GM12892 (cell line): Measurements from ENCODE around the gene CFAP221.

Source experiments
- DNase-seq: peaks from one replicate; pipeline ENCODE4 v3.0.0; 2011; ENCODE audit not compliant: insufficient read length
- FAIRE-seq: peaks from 2 replicates; lab custom pipeline; 2011; peaks lifted over from hg19 to GRCh38; lab: Jason Lieb, UNC
- POLR2A ChIP-seq: IDR thresholded peaks from 2 replicates; pipeline ENCODE4 v1.6.1; 2011; ENCODE audit warnings: low read depth, low read length, control low read depth
- POLR2AphosphoS5 ChIP-seq: IDR thresholded peaks from 2 replicates; pipeline ENCODE4 v1.6.1; 2011; ENCODE audit warnings: low read depth, low read length, control low read depth
- TAF1 ChIP-seq: IDR thresholded peaks from 2 replicates; pipeline ENCODE4 v1.6.1; 2011; ENCODE audit warnings: low read depth, mild to moderate bottlenecking, control low read depth, low read length, borderline replicate concordance

The CFAP221 gene

DNA sequence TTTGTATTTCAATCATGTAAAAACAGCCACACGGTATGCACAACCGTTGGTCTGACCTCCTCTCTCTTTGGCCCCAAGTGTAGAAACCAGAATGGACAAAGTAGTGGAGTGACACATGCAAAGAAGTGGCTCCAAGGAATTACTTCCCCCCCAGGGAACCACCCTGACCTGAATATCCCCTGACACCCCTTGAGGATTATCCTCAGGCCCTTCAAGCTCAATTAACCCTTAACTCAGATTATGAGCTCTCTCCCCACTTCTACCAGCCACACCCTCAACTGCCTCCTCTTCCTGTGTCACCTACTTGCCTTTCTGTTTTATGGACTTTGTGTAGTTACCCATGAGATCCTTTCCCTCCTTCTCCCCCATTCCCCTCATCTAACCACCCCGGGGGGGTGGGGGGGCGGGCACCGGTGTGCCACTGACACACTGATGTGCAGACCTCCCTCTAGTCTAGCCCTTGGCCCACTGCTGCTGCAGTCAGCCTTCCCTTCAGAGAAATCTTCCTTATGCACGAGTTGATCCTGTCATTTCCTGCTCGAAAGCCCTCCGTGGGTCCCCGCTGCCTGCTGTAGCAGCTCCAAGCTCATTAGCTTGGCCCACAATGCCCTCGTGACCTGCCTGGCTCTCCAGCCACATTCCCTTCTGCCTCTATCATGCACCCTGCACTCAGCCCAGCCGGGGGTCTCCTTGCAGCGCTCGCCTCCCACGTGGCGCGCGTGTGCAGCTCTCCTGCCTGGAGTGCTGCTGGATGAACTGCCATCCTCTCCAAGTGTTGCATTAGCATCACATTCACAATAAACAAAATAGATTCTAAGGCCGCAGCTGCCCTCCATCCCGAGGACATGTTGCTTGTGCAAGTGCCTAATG lies 94.7 kb downstream of the CFAP221 start:
- TF ChIP-seq POLR2AphosphoS5, result no peak
- no peak for TF ChIP-seq TAF1
- no peak for TF ChIP-seq POLR2A
- FAIRE-seq (no peak), DNase-seq (no peak)

DNA sequence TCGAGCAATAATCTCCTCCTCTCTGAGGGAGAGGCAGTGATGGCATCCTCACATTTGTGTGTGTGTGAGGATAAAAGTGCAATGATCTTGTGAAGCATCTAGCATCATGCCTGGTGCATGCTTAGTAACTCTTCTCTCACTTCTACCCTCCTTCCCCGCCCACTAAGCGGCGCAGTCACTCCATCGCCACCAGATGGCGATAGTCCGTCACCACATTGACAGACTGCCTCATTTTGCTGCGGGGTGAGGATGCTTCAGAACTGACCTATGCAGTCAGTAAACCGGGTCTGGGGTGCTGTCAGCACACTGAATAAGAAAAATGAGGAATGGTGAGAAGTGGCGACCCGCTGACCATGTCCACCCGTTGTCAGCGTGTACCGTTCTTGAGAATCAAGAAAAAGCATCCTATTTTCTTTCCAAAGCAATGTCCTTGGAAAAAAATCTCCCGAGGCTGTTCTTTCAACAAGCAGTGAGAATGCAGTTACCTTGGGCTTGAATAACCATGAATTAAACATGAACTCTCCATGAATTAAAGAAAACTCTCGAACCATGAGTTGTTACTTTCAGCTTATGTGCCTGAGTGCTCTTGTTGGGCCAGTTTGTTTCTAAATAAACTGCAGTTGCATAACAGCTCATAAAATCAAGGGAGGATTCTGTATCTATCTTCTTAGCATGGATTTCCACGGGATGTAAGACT lies 97.5 kb downstream of the CFAP221 start:
- FAIRE-seq (peak; percentile 97), DNase-seq (peak; percentile 56)
- TF ChIP-seq POLR2AphosphoS5 (no peak), TAF1 (no peak), POLR2A (no peak)

DNA sequence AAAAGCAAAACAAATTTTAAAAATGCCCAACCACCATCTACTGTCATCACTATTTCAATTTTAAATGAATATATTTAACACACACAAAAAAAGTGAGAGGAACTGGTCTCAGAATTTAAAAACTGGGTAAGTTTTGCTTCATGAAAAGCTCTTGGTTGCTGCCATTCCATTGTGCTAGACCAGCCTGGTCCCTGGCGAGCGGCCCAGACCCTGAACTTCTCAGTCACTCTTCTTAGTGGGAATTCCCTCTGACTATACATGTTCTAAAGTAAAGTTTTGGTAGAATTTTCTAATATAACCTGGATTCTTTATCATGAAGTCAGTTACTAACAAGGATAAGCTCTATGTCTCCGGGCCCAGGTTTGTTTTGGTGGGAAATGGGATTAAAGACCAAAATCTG lies 99.9 kb downstream of the CFAP221 start:
- no peak for DNase-seq
- no peak for FAIRE-seq
- no peak for TF ChIP-seq POLR2A
- no peak for TF ChIP-seq TAF1
- TF ChIP-seq POLR2AphosphoS5, result no peak

DNA sequence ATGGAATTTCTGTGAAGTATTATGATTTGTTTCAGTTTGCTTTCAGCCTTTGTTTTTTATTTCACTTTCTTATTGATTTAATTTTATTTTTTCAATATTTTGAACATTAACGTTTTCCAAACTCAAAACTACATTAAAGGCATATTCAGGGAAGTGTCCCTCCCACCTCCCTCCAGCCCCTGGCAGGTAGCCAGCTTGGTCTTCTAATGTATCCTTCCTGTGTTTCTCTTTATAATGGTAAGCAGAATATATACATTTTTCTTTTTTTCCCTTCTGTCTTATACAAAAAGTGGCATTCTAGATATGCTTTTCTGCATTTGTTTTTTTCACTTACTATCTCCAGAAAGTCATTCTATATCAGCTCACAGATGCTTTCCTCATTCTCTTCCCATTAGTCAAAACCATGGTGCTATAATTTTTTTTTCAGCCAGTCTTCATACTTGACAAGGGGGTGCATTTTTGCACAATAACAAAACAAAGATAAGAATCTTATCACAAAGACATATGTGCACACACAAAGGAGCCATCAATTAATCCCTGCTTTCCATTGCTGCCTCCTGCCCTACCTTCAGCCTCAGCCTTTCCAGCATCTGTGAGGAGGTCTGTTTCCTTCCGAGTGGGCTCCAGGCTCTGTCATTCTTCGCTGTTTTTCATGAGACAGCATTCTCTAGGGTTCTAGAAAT lies 101.1 kb downstream of the CFAP221 start:
- TF ChIP-seq POLR2AphosphoS5, result no peak
- FAIRE-seq (no peak), DNase-seq (no peak)

DNA sequence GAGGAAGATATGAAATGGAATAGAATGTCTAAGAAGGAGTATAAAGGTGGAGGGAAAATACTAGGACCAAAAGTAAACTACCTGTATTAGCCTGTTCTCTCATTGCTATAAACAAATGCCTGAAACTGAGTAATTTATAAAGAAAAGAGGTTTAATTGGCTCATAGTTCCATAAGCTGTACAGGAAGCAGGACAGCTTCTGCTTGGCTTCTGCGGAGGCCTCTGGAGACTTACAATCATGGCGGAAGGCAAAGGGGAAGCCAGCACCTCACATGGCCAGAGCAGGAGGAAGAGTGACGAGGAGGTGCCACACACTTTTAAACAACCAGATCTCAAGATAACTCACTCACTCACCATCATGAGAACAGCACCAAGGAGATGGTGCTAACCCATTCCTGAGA lies 101.9 kb downstream of the CFAP221 start:
- TF ChIP-seq TAF1, result no peak
- TF ChIP-seq POLR2AphosphoS5, result no peak
- no peak for TF ChIP-seq POLR2A
- FAIRE-seq (no peak), DNase-seq (no peak)

DNA sequence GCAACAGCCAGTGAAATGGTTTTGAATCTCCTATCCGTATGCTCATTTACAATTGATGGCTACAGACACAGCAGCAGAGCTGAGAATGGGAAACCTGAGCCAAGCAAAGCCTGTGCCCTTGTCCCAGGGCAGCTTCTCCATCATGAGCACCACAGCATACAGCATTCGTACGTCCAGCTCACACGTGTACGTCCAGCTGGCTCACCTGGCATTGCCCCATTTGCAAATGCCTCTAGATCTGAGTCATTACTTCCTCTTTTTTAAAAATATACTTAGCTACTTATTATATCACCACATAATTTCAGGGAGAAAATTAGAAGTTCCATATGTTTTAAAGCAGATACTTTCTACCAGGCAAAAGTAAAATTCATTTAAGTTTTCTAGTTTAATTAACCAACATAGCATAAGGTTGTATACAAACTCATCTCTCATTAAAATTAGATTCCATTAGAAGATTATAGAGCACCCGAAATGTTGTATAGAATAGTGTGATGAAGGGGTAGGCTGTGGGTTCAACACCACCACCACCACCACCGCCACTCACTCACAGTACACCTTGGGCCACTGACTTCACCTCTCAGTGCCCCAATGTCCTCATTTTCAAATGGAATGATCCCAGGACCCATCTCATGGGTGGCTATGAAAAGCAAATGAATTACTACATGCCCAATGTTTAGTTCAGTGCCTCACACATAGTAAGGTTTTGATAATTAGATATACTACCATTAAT lies 103.4 kb downstream of the CFAP221 start:
- DNase-seq (no peak), FAIRE-seq (peak; percentile 5)
- TF ChIP-seq POLR2A (no peak), TAF1 (no peak), POLR2AphosphoS5 (no peak)

DNA sequence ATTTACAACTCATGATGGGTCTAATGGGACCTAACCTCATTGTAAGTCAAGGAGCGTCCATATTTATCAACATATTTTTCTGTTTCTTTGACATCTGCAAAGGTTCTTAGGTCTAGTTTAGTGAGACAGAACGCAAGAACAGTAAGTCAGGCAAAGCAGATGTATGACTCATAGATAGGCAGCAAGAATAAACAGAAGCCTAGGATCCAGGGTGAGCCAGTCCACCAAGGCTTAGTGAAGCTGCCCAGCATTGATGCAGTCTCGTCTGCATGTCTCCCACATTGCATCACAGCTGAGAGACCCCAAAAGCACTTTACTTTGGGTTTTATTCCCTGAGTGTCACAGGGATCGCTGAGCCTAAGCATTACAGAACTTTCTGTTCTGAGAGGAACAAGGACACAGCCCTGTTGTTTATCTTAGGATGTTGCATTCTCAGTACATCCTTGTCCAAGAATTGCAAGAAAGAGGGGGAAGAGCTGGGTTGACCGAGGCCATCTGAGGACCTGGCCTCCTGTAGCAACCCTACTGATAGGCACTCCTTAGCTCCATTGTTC lies 105.2 kb downstream of the CFAP221 start:
- TF ChIP-seq TAF1 (no peak), POLR2AphosphoS5 (no peak), POLR2A (no peak)

DNA sequence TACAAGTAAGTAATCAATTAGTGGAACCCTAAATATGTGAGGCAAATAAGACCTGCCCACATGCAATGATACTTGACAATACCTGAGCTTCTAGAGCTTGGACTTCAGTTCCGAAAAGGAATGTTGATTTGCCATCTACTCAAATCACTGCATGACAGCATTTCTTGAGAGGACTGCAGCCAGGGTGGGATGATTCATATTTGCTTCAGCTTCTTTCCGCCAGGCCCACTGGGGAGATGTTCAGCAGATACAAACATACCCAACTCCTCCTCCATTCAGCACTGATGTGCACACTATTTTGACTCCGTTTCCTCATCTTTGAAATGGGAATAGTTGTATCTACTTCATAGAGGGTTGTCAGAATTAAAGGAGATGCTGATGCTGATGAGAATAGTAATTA lies 106.0 kb downstream of the CFAP221 start:
- DNase-seq (no peak), FAIRE-seq (no peak)
- TF ChIP-seq POLR2AphosphoS5, result no peak
- no peak for TF ChIP-seq TAF1
- no peak for TF ChIP-seq POLR2A

More for the DNA sequence above, 105.2 kb downstream of the CFAP221 start:
- FAIRE-seq (no peak), DNase-seq (no peak)

DNA sequence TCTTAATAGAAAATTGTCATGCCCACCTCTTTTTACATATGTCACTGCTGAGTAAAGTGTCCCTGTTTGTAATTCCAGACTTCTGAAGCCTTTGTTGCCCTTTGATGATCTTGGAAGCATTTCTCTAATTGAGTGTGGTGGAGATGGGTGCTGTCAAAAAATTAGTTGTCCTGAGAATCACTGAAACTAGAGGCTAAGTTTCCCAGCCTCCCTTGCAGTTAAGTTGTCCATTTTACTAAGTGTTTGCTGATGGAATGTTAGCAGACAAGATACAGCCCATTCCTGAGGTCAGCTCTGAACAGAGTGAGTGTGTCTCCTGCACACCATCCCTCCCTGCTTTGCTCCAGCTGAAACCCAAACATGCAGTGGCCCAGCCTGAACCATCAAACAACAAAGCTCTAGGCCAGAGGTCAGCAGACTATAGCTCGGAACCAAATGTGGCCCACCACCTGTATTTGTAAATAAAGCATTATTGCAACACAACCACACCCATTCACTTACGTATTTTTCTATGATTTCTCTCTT lies 106.7 kb downstream of the CFAP221 start:
- no peak for TF ChIP-seq POLR2A
- no peak for TF ChIP-seq TAF1
- TF ChIP-seq POLR2AphosphoS5, result no peak
- DNase-seq, result no peak
- FAIRE-seq, result no peak

DNA sequence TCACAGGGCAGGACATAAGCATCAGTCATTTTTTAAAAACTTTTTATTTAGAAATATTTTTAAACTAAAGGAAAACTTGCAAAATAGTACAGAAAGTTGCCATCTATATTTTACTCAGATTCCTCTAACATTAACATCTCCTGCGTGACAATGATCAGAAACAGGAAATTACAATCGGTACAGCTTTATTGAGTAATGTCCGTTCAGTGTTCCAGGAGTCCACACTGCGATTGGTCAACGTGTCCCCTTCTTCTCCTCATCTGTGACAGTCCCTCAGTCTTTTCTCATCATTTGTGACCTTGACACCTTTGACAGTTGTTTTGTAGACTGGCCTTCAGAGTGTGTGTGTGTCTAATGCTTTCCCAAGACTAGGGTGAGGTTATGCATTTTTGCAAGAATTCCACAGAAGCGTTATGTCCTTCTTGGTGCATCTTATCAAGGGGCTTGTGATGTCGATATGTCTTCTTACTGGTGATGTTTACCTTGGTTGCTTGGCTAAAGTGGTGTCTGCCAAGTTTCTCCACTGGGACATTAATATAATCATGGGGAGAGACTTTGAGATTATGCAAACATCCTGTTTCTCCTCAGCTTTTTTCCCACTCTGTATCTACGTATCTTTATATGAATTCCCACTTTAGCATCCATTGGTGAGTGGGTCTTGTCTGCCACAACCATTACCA lies 113.4 kb downstream of the CFAP221 start:
- TF ChIP-seq TAF1, result no peak
- TF ChIP-seq POLR2AphosphoS5, result no peak
- no peak for TF ChIP-seq POLR2A
- DNase-seq (no peak), FAIRE-seq (no peak)
